Measurements from ENCODE around the gene SLC9B1.

SLC9B1 gene

GRCh38 chr4:102871772-102872171, 147.7 kb downstream of the SLC9B1 start:
- Histone ChIP-seq H4K20me1 (ENCODE audit: insufficient read depth, low read length) (no peaks in the 10 kb centered on the region), H2AFZ (ENCODE audit: low read depth, low read length) (no peak overlapping the region), H3K4me2 (ENCODE audit: low read length) (no peak overlapping the region), H3K27me3 (ENCODE audit: low read depth, low read length) (no peaks in the 10 kb centered on the region), H3K9ac (ENCODE audit: low read length) (no peak overlapping the region), H3K79me2 (ENCODE audit: low read length) (peaks cover 88% of the 10 kb centered on the region), H3K4me3 (ENCODE audit: low read length) (no peak overlapping the region), H3K36me3 (replicated peaks; ENCODE audit: low read depth, low read length) (peaks cover 38% of the 10 kb centered on the region), H3K27ac (ENCODE audit: low read length) (no peak overlapping the region), H3K4me1 (ENCODE audit: low read length) (peaks cover 22% of the 10 kb centered on the region), H3K9me3 (ENCODE audit: insufficient read depth, low read length) (peaks cover 12% of the 10 kb centered on the region; the same call in 1 of the 2 replicates)
- TF ChIP-seq EZH2phosphoT487 (IDR thresholded peaks at IDR 0.05; ENCODE audit: low read depth) (no peak), CTCF (IDR thresholded peaks at IDR 0.05; ENCODE audit: low read depth, low read length) (no peak)

- Histone ChIP-seq H3K9ac (ENCODE audit: low read length) (peak overlapping the region; percentile 78), H3K79me2 (ENCODE audit: low read length) (peaks cover 90% of the 10 kb centered on the region), H3K36me3 (replicated peaks; ENCODE audit: low read depth, low read length) (peaks cover 29% of the 10 kb centered on the region), H2AFZ (ENCODE audit: low read depth, low read length) (peak overlapping the region; percentile 82; the same call in 1 of the 2 replicates), H4K20me1 (ENCODE audit: insufficient read depth, low read length) (no peaks in the 10 kb centered on the region), H3K27me3 (ENCODE audit: low read depth, low read length) (no peaks in the 10 kb centered on the region), H3K27ac (ENCODE audit: low read length) (peak overlapping the region; percentile 88), H3K4me3 (ENCODE audit: low read length) (peak overlapping the region; percentile 93), H3K9me3 (ENCODE audit: insufficient read depth, low read length) (0 out of 2 replicates have a peak, but pooled peaks cover 3% of the 10 kb centered on the region), H3K4me1 (ENCODE audit: low read length) (peaks cover 24% of the 10 kb centered on the region), H3K4me2 (ENCODE audit: low read length) (peak overlapping the region; percentile 84)
- TF ChIP-seq EZH2phosphoT487 (IDR thresholded peaks at IDR 0.05; ENCODE audit: low read depth) (no peak), CTCF (IDR thresholded peaks at IDR 0.05; ENCODE audit: low read depth, low read length) (no peak)
These were observed 149.8 kb downstream of the SLC9B1 start for GRCh38 chr4:102869569-102870197.

GRCh38 chr4:102868781-102869568, 150.5 kb downstream of the SLC9B1 start, which contains the start of gene CISD2:
Gene CISD2 (plus strand): TSS chr4:102868992. CDS start chr4:102869085, 93 bp downstream.
- Histone ChIP-seq H3K4me2 (ENCODE audit: low read length) (peak within 1 kb of the TSS; percentile 84), H3K36me3 (replicated peaks; ENCODE audit: low read depth, low read length) (peaks cover 29% of the 10 kb centered on the region), H3K4me1 (ENCODE audit: low read length) (peaks cover 24% of the 10 kb centered on the region), H3K9me3 (ENCODE audit: insufficient read depth, low read length) (no peaks in the 10 kb centered on the region), H3K79me2 (ENCODE audit: low read length) (peaks cover 90% of the 10 kb centered on the region), H3K27me3 (ENCODE audit: low read depth, low read length) (no peaks in the 10 kb centered on the region), H4K20me1 (ENCODE audit: insufficient read depth, low read length) (no peaks in the 10 kb centered on the region), H2AFZ (ENCODE audit: low read depth, low read length) (peak within 1 kb of the TSS; percentile 82), H3K9ac (ENCODE audit: low read length) (peak within 1 kb of the TSS; percentile 78), H3K4me3 (ENCODE audit: low read length) (peak within 1 kb of the TSS; percentile 93), H3K27ac (ENCODE audit: low read length) (peak within 1 kb of the TSS; percentile 88)
- TF ChIP-seq CTCF (IDR thresholded peaks at IDR 0.05; ENCODE audit: low read depth, low read length) = no peak
- no peak for TF ChIP-seq EZH2phosphoT487 (IDR thresholded peaks at IDR 0.05; ENCODE audit: low read depth)

DNA sequence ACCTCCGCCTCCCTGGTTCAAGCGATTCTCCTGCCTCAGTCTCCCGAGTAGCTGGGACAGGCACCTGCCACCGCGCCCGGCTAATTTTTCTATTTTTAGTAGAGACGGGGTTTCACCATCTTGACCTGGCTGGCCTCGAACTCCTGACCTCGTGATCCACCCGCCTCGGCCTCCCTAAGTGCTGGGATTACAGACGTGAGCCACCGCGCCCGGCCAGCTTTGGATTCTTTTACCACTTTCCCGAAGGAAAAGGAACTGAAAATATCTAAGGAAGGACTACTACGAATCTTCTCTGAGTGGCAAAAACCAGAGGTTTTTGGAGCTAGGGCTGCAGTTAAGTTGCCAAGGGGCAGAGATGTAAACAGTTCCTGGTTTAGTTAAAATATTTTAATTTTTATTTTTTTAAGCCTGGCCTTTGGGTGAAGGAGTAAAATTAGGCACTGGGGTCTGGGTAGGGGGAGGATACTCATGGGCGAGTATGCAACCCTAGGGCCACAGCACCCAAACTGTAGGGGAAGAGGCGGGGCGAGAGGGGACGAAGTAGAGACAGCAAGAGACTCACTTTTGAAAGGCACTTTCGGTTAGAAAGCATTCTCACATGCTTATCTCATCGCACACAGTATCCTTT, 151.2 kb downstream of the SLC9B1 start:
- Histone ChIP-seq H3K36me3 (replicated peaks; ENCODE audit: low read depth, low read length) (peaks cover 29% of the 10 kb centered on the region), H3K79me2 (ENCODE audit: low read length) (peaks cover 90% of the 10 kb centered on the region), H3K9ac (ENCODE audit: low read length) (peak overlapping the region; percentile 78), H3K4me2 (ENCODE audit: low read length) (peak overlapping the region; percentile 84), H3K4me3 (ENCODE audit: low read length) (peak overlapping the region; percentile 93), H3K4me1 (ENCODE audit: low read length) (peaks cover 24% of the 10 kb centered on the region), H3K9me3 (ENCODE audit: insufficient read depth, low read length) (no peaks in the 10 kb centered on the region), H3K27me3 (ENCODE audit: low read depth, low read length) (no peaks in the 10 kb centered on the region), H4K20me1 (ENCODE audit: insufficient read depth, low read length) (no peaks in the 10 kb centered on the region), H2AFZ (ENCODE audit: low read depth, low read length) (peak overlapping the region; percentile 81), H3K27ac (ENCODE audit: low read length) (peak overlapping the region; percentile 88)
- TF ChIP-seq EZH2phosphoT487 (IDR thresholded peaks at IDR 0.05; ENCODE audit: low read depth) (no peak), CTCF (IDR thresholded peaks at IDR 0.05; ENCODE audit: low read depth, low read length) (no peak)
